HG03520 (cell line): ENCODE measurements around the gene SEZ6.
"Not testable (repeated sequence)": the region's sequence is repeated elsewhere in the genome, so short reads cannot be mapped to it uniquely, and the experiment has no call there.

Source experiments
- ATAC-seq: cut with Tn5 transposase; IDR thresholded peaks from one replicate; pipeline ENCODE4 v1.9.1; 2021; ENCODE audit warnings: mild to moderate bottlenecking, moderate library complexity; ENCODE audit not compliant: unreplicated experiment

Gene SEZ6

DNA sequence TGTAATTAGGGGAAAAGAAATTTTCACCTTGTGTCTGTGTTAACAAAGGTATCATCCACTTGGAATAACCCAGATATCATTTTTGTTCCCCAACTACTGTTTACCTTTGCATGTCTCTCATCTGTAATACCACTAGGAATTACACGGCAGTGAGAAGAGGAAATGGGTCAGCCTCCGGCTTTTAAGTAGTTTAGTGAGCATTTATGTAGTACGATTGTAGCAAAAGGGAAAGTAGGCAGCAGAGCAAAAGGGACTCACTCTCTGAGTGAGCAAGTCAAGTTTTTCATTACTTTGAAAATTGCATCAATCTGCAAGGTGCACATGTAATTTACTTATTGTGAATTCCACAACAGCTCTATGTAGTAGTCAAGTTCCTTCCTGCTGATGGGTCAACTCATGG lies 65.7 kb downstream of the SEZ6 start:
- ATAC-seq, result no peak

DNA sequence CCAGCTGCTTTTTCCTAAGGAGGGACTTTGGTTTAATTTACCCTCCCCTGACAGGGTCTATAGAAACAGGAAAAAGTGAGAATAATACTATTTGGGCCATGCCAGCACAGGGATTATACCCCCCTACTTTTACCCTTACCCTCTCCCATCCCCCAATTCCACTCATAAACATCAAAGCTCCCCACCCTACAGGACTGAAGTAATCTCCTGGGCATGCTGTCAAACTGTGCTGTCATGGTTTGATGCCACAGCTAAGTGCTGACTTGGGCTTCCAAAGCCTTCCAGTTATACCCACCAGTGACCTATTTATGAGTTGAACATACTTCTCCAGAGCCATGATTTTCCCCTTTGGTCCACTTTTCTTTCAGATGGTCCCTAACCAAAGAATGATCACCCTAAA lies 67.3 kb downstream of the SEZ6 start:
- ATAC-seq, result no peak

DNA sequence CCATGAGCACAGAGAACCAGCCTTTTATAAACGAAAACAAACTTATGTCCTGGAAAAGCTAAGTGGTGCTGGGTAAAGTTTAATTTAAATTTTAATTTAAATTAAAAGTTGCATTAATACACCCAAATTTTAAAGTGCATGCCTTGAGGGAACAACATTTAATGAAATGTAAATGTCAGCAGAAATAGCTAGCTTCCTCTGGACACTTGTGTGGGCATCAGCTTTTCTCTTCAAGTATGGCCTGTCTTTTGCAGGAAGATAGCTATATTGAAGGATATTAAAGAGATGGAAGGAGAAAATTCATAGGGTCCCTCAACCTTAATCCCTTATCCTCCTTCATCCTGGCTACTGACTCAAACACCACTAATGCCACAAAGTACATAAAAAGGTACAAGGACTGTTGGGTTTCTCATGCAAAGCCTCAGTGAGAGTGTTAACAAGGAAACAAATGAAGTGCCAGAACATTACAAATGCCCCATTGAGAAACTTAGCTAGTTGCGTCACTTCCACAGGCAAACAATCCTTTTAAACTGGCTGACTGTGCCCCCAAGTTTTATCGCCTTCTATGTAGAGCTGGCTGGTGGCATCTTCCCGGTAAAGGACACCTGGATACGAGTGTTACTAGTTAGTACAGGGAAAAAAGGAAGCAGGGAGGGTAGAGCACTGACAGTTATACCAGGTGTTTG lies 68.6 kb downstream of the SEZ6 start:
- ATAC-seq, result no peak

DNA sequence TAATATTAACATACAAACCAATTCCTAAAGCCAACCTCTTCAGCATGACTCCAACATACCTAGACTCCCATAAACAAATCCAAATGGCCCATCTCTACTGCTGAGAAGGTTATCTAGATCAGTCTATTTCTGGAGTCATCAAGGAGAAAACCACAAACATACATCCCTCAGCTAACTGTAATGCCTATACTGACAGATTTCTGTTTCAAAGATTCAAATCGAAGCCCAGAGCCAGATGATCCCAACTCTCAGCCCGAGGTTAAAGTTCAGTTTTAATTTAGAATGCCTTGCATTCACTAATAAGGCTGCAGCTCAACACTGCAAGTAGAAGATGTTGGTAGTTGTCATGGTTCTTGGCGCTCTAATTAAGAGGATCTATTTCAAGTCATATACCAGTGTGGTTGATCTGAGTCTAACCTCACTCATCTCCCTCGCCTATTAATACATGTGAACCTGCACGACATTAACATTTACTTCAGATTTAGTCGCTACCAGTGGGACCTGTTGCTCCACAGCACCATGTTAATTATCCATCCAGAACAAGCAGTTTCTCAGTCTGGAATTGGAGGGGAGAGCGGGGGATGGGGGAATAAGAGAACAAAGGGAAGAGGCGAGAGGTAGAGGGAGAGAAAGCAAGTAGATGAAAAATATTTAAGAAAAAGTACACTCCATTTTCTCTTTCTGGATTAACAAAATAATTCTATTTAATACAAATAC lies 69.9 kb downstream of the SEZ6 start:
- ATAC-seq, result no peak

DNA sequence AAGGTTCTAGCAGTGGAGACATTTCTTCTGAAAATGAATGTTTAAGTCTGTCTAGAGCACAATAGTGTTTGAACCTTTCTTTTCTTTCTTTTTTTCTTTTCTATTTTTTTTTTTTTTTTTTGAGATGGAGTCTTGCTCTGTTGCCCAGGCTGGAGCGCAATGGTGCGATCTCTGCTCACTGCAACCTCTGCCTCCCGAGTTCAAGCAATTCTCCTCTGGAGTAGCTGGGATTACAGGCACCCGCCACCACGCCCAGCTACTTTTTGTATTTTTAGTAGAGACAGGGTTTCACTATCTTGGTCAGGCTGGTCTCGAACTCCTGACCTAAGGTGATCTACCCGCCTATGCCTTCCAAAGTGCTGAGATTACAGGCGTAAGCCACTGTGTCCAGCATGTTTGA lies 71.3 kb downstream of the SEZ6 start:
- not testable (repeated sequence) for ATAC-seq

DNA sequence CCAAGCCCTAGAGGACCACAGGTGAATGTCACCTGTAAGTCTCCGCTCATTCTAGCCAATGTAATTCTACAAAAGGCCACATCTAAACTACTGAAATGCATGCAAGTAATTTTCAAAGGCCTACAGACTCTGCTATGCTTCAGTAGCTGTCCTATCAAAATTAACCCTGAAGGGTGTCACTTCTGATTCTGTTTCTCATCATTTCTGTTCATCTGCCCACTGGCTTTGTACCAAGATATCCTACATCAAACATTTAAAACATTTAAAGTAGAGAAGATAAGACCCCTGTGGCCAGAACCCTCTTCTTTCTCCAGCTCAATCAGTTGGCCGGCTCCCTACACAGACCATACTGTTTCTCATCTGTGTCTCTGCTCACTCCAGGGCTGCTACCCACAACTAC lies 76.0 kb downstream of the SEZ6 start:
- no peak for ATAC-seq

DNA sequence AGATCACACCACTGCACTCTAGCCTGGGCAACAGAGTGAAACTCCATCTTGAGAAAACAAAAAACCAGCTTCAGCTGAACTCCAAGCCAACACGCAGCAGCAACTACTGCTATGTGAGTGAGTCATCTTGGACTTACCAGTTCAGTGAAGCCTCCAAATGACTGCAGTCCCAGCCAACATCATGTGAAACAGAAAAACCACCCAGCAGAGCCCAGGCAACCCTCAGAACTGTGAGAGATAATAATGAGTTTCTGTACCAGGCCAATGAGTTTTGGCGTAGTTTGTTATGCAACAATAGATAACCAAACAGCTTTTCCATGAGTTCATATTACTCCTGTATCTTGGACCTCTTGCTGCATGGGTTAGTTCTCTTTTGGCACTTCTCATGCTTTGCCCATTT lies 77.8 kb downstream of the SEZ6 start:
- no peak for ATAC-seq

DNA sequence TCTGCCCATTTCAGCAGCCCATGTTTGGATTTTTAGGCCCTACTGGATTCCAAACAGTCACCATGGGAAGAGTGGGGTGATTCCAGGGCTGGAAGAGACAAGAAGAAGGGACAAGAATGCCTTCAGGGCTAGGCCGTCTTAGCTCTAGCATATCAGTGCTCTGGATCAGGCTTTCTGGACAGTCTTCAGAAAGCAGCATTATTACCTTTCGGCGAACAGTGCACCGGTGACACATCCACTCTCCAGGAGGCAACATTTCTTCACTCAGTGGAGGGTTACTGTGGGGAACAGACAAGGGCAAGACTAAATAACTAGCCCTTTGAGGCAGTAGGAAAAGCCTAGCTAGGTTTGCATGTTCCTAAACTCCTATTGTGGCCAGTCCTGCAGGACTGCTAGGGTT lies 79.0 kb downstream of the SEZ6 start:
- no peak for ATAC-seq

DNA sequence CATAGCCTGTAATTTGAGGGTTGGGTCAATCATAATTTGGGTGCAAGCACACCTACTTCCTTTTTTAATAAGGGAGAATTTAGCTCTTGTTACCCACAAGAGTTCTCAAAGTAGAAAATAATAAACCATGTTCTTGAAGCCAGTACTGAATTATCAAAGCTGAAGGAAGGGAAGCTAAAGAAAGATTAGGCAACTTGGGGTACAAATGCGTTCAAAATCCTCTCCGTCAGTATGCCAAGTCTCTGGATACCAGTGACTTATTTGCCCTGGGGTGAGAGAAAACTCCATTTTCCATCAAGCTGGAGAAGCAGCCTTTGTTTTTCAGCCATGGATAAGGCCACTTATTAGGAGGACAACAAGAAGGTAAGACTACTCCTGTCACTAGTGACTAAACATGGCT lies 79.5 kb downstream of the SEZ6 start:
- ATAC-seq, result no peak

DNA sequence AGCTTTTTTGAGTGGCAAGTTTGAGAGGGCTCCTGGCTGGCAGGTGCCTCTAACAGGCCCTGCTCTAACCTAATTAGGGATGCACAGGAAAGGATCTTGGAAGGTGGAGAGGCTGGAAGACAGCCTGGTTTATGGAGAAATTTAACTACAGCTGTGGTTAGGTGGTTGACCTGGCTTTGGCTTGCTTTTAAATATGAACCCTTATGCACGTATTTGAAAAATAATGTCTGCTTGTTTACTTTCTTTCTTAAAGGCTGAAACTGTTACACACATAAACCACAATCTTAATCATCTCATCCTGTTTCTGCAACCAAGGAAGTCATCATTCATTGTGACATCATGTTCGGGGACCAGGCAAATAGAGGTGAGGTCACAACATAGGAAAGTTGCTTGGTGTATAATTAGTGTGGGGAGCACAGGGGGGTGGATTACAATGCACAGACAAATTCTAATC lies 79.9 kb downstream of the SEZ6 start:
- no peak for ATAC-seq

DNA sequence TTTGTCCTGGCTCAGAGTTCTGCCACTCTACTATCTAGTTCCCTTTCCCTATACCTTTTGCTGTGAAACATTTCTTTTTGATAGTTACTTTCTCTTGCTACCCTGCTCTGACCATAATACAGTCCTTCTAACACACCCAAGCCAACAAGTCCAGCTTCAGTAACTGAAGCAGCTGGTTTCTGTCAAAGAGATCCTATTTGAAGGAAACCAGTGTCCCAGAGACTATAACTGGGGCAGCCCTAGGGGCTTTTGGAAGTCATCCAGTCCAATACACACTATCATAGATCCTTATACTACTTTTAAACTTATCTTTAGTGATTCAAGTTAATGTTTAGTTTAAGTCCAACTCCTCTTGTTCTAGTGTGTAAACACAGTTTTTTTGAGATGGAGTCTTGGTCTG lies 85.6 kb downstream of the SEZ6 start:
- ATAC-seq, result no peak

DNA sequence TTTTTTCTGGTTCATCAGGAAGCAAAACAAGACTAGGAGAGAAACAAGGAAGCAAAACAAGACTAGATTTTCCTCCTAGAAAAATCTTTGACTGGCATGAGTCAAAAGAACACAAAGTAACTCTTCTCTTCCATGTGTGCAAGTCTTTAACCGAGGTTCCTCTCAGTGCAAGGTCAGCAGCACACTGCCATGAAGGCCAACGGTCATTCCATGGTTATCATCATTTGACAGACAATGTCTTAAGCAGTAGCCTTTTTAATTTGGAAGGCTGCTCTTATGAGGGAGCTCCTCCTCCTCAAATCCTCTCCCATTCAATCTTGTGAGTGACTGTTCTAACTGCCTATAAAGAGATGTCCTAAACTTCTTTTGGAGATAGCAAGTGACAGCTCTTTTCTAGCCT lies 87.5 kb downstream of the SEZ6 start:
- no peak for ATAC-seq

DNA sequence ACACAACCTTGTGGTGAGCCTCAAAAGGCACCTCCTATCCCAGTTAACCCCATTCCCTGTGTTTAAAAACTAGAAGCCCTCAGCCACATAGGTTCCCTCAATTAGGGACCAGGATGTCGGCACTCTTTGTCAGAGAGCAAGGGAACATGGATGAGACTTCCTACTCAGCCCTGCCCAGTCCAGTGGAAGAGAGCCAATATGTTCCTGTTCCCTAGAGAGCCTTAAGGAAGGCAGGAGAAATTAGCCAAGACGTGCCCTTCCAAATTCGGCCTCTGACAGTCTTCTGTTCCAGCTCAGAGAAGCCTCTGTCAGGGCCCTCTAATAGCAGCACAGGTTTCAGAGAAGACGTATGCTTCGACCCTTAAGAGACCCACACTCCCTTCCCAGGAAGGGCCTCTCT lies 88.4 kb downstream of the SEZ6 start:
- no peak for ATAC-seq

DNA sequence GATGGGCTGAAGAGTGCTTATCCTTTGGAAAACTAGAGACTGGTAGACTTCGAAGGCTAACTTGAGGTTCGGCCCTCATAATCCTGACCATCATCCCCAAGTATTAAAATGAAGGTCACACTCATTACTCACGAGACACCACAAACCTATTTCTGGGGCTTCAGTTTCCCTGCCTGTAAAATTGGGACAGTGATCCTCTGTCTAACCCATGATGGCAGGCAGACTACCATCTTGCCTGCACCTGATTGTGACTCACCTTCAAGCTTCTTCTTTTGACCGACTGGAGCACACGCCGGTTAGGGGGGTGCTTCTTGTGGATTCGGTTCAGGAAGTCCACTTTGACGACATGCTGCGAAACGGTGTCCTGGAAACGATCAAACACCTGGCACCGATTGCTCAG lies 88.8 kb downstream of the SEZ6 start:
- ATAC-seq, result no peak

DNA sequence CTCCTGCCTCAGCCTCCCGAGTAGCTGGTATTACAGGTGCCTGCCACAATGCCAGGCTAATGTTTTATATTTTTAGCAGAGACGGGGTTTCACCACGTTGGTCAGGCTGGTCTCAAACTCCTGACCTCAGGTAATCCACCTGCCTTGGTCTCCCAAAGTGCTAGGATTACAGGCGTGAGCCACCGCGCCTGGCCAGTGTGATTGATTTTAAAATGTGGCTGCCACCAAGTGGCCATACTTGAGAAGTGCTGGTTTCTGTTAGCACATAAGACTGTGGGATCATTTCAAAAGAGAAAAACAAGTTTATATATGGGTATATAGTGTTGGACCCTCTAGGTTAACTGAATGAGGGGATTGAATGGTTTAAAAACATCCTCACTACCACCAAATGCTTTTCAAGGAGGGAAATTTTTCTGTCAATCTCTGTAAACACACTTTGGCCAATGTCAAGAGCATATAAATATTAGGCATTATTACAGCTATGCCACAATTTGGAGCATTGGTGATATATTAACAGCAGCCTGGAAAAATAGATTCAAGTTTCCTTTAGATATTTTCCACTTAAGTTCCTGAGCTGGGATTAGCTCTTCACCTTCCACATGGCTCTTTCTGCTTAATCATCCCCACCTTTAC lies 89.4 kb downstream of the SEZ6 start:
- ATAC-seq, result no peak

DNA sequence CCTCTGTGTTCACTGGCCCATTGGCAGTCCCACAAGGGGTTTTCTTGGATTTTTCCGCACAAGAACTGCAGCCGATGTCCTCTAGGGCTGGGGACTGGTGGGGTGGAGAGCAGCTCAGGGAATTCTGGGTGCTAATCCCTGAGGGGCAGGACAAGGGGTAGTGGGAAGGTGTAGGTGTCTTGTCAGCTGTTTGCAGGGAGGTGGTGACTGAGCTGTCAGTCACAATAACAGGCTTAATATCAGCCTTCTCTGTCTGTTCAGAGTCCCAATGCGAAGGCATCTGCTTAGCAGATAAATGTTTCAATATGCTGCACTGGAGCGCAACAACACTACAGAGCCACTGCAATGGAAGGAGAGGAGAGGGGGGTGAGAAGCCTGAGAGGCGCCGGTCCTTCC lies 92.9 kb downstream of the SEZ6 start:
- no peak for ATAC-seq

DNA sequence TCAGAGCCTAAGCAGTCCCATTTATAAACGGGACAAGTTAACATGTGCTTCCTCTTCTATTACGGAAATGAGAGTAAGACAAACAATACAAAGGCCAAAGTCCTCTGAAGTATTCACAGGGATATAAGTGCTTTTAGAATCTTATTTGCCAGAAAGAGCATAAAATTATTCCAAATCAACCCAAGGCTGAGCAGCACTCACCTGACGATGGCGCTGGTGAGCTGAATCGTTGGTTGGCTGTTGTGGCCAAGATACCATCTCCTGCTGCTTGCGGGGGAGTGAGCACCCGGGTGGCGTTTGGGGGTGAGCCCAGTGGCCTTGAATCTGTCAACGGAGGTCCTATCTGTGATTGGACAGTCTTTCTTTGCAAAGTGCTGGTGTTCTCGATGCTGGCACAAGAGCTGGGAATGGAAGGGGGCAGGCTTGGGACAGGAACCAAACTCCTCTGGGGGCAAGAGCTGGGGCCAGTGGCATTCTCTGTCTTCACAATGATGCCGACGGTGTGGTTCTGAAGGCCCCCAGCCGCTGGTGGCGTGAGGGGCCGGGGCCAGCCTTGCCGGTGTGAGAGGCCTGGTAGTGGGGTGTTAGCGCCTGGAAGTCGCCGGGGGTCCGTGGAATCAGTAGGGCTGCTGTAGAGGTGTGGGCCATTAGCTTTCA lies 93.4 kb downstream of the SEZ6 start:
- no peak for ATAC-seq

DNA sequence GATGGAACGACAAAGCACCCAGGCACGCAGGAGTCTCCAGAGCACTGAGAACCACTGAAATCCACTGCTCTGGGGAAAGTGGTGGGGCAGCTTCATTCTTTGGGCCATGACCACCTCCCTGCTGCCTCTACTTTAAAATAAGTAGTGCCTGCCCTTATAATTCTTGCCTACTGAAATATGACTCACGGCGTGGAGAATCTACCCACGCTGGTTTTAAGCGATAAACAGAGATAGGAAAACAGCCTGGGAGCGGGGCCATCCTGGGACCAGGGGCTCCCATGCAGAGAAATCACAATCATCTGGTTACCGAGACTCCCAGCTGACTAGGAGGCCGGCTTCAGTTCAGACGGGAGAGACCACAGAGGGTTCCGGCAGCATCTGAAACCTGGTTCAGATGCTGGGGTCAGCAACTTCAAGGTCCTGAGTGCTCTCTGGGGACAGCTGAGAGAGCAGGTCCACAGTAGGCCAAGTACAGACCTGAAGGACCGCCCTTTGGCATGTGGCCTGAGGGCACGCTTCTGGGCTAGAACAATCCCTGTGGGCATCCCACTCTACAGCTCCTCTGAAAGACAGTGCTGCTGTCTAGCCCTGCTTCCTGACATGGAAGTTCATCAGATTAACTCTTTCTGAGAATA lies 94.3 kb downstream of the SEZ6 start:
- ATAC-seq, result no peak

DNA sequence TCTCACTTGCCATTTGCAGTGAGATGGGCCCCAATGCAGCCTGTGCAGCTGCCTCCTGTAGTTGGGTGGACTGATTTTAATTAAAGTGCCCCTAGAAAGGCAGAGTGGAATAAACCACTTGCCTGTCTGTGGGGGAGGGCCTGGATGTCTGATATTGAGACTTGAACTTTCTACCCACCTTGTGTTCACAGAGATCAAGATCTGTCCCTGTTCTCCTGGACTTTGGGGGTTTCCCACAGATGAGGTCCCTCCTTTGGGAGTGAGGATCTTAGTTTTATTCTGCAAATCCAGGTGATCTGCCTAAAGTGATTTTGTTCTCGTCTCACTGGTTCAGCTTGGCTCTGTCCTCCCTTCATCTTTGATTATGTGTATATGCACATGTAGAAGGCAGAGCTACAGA lies 95.3 kb downstream of the SEZ6 start:
- ATAC-seq, result no peak

DNA sequence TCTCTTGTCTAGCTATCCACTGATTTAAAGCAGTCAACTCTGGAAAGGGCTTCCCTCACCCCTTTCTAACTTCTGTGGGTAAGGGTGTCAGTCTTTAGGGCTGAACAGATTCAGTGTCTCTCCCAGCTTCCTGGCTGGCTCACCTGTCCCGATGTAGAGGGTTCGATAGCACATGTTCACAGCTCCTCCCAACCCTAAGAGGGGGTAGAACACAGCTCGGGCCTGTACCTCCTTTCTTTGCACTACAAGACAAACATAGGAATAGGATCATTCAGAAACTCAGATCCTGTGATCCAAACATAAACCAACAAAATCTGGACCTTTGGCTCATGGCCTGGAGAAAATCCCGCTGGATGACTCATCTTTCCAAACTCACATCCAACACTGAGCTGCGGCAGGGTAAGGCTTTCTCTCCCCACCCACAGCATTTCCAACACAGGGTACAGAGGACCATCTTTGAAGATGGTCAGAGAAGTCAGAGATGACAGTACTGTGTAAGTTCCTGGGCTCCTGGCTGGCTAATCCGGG lies 97.1 kb downstream of the SEZ6 start:
- no peak for ATAC-seq
